NCI-H128 (cell line): Measurements from ENCODE around the gene LRRC36.

Experiments
- DNase-seq: peaks from one replicate; lab custom pipeline; 2025; ENCODE audit not compliant: unreplicated experiment; lab: John Stamatoyannopoulos, UW

Gene LRRC36

GRCh38 chr16:67294171-67294757 lies 32.4 kb upstream of the LRRC36 start:
- no peak for DNase-seq

- DNase-seq, result no peak
Measured at GRCh38 chr16:67294938-67295361, 31.7 kb upstream of the LRRC36 start.

- DNase-seq, result no peak
Measured at GRCh38 chr16:67296420-67296819, 30.2 kb upstream of the LRRC36 start.

GRCh38 chr16:67298277-67298676 lies 28.3 kb upstream of the LRRC36 start:
- no peak for DNase-seq

GRCh38 chr16:67299269-67299668 lies 27.3 kb upstream of the LRRC36 start:
- no peak for DNase-seq

- no peak for DNase-seq
Measured at GRCh38 chr16:67301080-67301782, 25.4 kb upstream of the LRRC36 start.

GRCh38 chr16:67302076-67302475 lies 24.5 kb upstream of the LRRC36 start:
- DNase-seq, result no peak

GRCh38 chr16:67302970-67303369 lies 23.6 kb upstream of the LRRC36 start:
- no peak for DNase-seq

- DNase-seq, result no peak
Measured at GRCh38 chr16:67304020-67304419, 22.6 kb upstream of the LRRC36 start.

GRCh38 chr16:67305216-67306071 lies 21.2 kb upstream of the LRRC36 start:
- DNase-seq, result no peak

- DNase-seq, result no peak
Measured at GRCh38 chr16:67310561-67310960, 16.1 kb upstream of the LRRC36 start.

- DNase-seq, result no peak
Measured at GRCh38 chr16:67311607-67312488, 14.8 kb upstream of the LRRC36 start.

GRCh38 chr16:67312719-67313118 lies 13.9 kb upstream of the LRRC36 start:
- DNase-seq, result no peak

- no peak for DNase-seq
Measured at GRCh38 chr16:67317853-67318252, 8.8 kb upstream of the LRRC36 start.

- no peak for DNase-seq
Measured at GRCh38 chr16:67326115-67326471, 522 bp upstream of the LRRC36 start.

GRCh38 chr16:67327743-67328142 lies 1.1 kb downstream of the LRRC36 start:
- DNase-seq, result no peak

- no peak for DNase-seq
Measured at GRCh38 chr16:67329901-67330300, 3.3 kb downstream of the LRRC36 start.

- DNase-seq, result no peak
Measured at GRCh38 chr16:67333315-67333714, 6.7 kb downstream of the LRRC36 start.

- no peak for DNase-seq
Measured at GRCh38 chr16:67336116-67336515, 9.5 kb downstream of the LRRC36 start.

- DNase-seq, result no peak
Measured at GRCh38 chr16:67336648-67337047, 10.0 kb downstream of the LRRC36 start.

GRCh38 chr16:67339453-67339852 lies 12.8 kb downstream of the LRRC36 start:
- DNase-seq, result no peak
